SU-DHL-6 (cell line): ENCODE results near the gene ADD3.
A peak's percentile ranks its signal among the peaks of the same experiment; 100 is the strongest.

ENCODE experiments used
- H2AFZ ChIP-seq: fragments of 200-600 bp; sonication (generic); 2 replicates; pipeline ENCODE4 v1.6.1; 2014; ENCODE audit warnings: low read depth, mild to moderate bottlenecking, moderate library complexity, mixed read lengths, antibody characterized with exemption, low read length; ENCODE audit not compliant: severe bottlenecking
- H3F3A ChIP-seq: fragments of 200-600 bp; shearing (Covaris generic); 2 replicates; pipeline ENCODE4 v1.6.0; 2016; ENCODE audit warnings: antibody characterized with exemption, mild to moderate bottlenecking; ENCODE audit not compliant: insufficient read depth
- H3K27ac ChIP-seq: fragments of 200-600 bp; sonication (generic); 2 replicates; pipeline ENCODE4 v1.5.1; 2016; ENCODE audit warnings: low read depth, mild to moderate bottlenecking, low read length, moderate library complexity, mixed read lengths
- H3K27me3 ChIP-seq: fragments of 200-600 bp; sonication (generic), shearing (Covaris generic); 2 replicates; pipeline ENCODE4 v1.6.0; 2014; ENCODE audit warnings: mild to moderate bottlenecking, low read length
- H3K36me3 ChIP-seq: fragments of 200-600 bp; sonication (generic); 2 replicates; pipeline ENCODE4 v1.6.1; 2014; ENCODE audit warnings: mild to moderate bottlenecking, low read length, mixed read lengths
- H3K4me2 ChIP-seq: fragments of 300-600, 200-600 bp; shearing (Covaris generic), sonication (generic); 2 replicates; pipeline ENCODE4 v1.6.0; 2014; ENCODE audit warnings: low read length, low read depth, mild to moderate bottlenecking; ENCODE audit not compliant: poor library complexity, severe bottlenecking
- H3K4me3 ChIP-seq: fragments of 200-600 bp; sonication (generic); 2 replicates; pipeline ENCODE4 v1.5.1; 2014; ENCODE audit warnings: antibody characterized with exemption, low read length, mild to moderate bottlenecking, mixed read lengths; ENCODE audit not compliant: insufficient read depth, poor library complexity, severe bottlenecking
- H3K79me2 ChIP-seq: fragments of 200-600 bp; sonication (generic); 2 replicates; pipeline ENCODE4 v1.6.1; 2014; ENCODE audit warnings: mild to moderate bottlenecking, low read length, moderate library complexity; ENCODE audit not compliant: insufficient read depth
- H3K9ac ChIP-seq: fragments of 200-600 bp; sonication (generic); 2 replicates; pipeline ENCODE4 v1.7.0; 2014; ENCODE audit warnings: mild to moderate bottlenecking, low read length
- H3K9me2 ChIP-seq: fragments of 200-600 bp; sonication (generic); replicated peaks from 2 replicates; pipeline ENCODE4 v1.6.1; 2014; ENCODE audit warnings: low read length; ENCODE audit not compliant: insufficient read depth
- H3K9me3 ChIP-seq: fragments of 200-600 bp; sonication (generic); 2 replicates; pipeline ENCODE4 v1.6.1; 2014; ENCODE audit warnings: low read length, mixed read lengths; ENCODE audit not compliant: insufficient read depth
- H4K20me1 ChIP-seq: fragments of 200-600 bp; sonication (generic); 2 replicates; pipeline ENCODE4 v1.6.1; 2014; ENCODE audit warnings: low read depth, mild to moderate bottlenecking, antibody characterized with exemption, low read length, moderate library complexity, mixed read lengths
- EZH2phosphoT487 ChIP-seq: fragments of 200-600 bp; sonication (generic), shearing (Covaris generic); conservative IDR thresholded peaks from 2 replicates; pipeline ENCODE4 v1.6.1; 2018; ENCODE audit warnings: mild to moderate bottlenecking, antibody characterized with exemption, low read length, moderate library complexity, mixed read lengths
- TF ChIP-seq, protein P1 (sequence below): fragments of 200-600 bp; sonication (generic); IDR thresholded peaks from one replicate; pipeline ENCODE4 v1.5.1; 2017; ENCODE audit warnings: antibody characterized with exemption, mild to moderate bottlenecking, low read length, moderate library complexity; ENCODE audit not compliant: insufficient read depth, poor library complexity, severe bottlenecking

Gene ADD3

GRCh38 chr10:110074758-110075671 is 67.2 kb downstream of the ADD3 start:
- TF ChIP-seq EZH2phosphoT487 = no peak
- TF ChIP-seq, protein P1, sequence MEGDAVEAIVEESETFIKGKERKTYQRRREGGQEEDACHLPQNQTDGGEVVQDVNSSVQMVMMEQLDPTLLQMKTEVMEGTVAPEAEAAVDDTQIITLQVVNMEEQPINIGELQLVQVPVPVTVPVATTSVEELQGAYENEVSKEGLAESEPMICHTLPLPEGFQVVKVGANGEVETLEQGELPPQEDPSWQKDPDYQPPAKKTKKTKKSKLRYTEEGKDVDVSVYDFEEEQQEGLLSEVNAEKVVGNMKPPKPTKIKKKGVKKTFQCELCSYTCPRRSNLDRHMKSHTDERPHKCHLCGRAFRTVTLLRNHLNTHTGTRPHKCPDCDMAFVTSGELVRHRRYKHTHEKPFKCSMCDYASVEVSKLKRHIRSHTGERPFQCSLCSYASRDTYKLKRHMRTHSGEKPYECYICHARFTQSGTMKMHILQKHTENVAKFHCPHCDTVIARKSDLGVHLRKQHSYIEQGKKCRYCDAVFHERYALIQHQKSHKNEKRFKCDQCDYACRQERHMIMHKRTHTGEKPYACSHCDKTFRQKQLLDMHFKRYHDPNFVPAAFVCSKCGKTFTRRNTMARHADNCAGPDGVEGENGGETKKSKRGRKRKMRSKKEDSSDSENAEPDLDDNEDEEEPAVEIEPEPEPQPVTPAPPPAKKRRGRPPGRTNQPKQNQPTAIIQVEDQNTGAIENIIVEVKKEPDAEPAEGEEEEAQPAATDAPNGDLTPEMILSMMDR = no peak
- Histone ChIP-seq H3F3A (peaks cover 47% of the 10 kb centered on the region), H3K9me3 (no peaks in the 10 kb centered on the region), H2AFZ (no peak overlapping the region), H3K4me3 (peak overlapping the region; percentile 30), H3K27ac (peak overlapping the region; percentile 87), H3K79me2 (peaks cover 94% of the 10 kb centered on the region), H3K36me3 (no peaks in the 10 kb centered on the region), H3K9ac (peak overlapping the region; percentile 43), H3K9me2 (no peaks in the 10 kb centered on the region), H3K27me3 (no peaks in the 10 kb centered on the region), H3K4me2 (peak overlapping the region; percentile 79), H4K20me1 (no peaks in the 10 kb centered on the region)

- Histone ChIP-seq H3K79me2 (peaks cover 94% of the 10 kb centered on the region), H3K4me3 (peak overlapping the region; percentile 30), H3K9me2 (no peaks in the 10 kb centered on the region), H4K20me1 (no peaks in the 10 kb centered on the region), H3F3A (peaks cover 40% of the 10 kb centered on the region), H3K9me3 (no peaks in the 10 kb centered on the region), H3K36me3 (no peaks in the 10 kb centered on the region), H3K27me3 (no peaks in the 10 kb centered on the region), H3K9ac (peak overlapping the region; percentile 43), H2AFZ (no peak overlapping the region), H3K27ac (peak overlapping the region; percentile 87), H3K4me2 (peak overlapping the region; percentile 79)
- no peak for TF ChIP-seq EZH2phosphoT487
- TF ChIP-seq, protein P1 = no peak
Observed at GRCh38 chr10:110075686-110076085, 67.9 kb downstream of the ADD3 start.

DNA sequence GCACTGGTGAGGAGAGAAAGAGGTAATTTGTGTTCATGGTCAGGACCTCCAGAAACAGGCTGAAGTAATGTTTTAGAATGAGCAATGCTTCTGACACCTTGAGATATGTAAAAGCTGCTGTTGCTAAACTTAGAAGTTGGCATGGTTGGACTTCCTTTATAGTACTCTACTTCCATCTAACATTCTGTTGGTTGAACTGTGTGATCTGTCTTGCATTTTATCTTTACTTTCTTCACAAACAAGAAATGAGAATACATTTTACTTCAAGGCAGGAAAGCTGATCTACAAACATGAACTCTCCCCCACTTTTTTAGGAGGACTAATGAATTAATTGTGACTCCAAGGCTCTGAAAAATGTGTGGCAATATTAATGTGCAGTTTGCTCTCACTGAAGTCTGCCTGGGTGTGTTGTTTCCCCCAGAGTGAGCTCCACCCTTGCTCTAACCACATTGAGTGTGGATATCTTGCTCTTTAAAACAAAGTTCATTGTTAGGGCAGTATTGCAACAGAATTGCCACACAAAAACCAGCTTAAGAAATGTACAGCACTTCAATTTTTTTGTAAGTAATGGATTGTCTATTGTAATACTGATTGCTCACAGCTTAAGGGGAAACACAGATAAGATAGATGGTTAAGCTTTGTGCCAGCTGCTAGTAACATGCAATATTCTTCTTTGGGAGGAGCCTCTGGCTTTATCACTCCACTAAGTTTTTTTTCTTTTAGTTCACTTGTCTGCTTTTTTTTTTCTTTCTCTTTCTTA is 69.0 kb downstream of the ADD3 start:
- Histone ChIP-seq H3K36me3 (no peaks in the 10 kb centered on the region), H3K9ac (peak overlapping the region; percentile 43), H3F3A (peaks cover 33% of the 10 kb centered on the region), H3K79me2 (peaks cover 95% of the 10 kb centered on the region), H3K4me2 (peak overlapping the region; percentile 79), H3K9me2 (no peaks in the 10 kb centered on the region), H2AFZ (no peak overlapping the region), H3K27me3 (no peaks in the 10 kb centered on the region), H3K4me3 (peak overlapping the region; percentile 37), H3K27ac (peak overlapping the region; percentile 87), H3K9me3 (no peaks in the 10 kb centered on the region), H4K20me1 (no peaks in the 10 kb centered on the region)
- no peak for TF ChIP-seq EZH2phosphoT487
- TF ChIP-seq, protein P1 = no peak
